GM19372 (cell line): Measurements from ENCODE around the gene SNCB.

Experiments used
- ATAC-seq: cut with Tn5 transposase; IDR thresholded peaks from one replicate; pipeline ENCODE4 v1.9.1; 2021; ENCODE audit warnings: mild to moderate bottlenecking, low read depth, moderate library complexity; ENCODE audit not compliant: unreplicated experiment

SNCB gene

GRCh38 chr5:176646049-176646706, 15.8 kb upstream of the SNCB start:
- ATAC-seq: no peak

GRCh38 chr5:176644878-176645670, 14.7 kb upstream of the SNCB start:
- ATAC-seq: no peak

GRCh38 chr5:176644294-176644693, 14.0 kb upstream of the SNCB start:
- no peak for ATAC-seq

- ATAC-seq: no peak
These were observed 13.3 kb upstream of the SNCB start for GRCh38 chr5:176643491-176644219.

DNA sequence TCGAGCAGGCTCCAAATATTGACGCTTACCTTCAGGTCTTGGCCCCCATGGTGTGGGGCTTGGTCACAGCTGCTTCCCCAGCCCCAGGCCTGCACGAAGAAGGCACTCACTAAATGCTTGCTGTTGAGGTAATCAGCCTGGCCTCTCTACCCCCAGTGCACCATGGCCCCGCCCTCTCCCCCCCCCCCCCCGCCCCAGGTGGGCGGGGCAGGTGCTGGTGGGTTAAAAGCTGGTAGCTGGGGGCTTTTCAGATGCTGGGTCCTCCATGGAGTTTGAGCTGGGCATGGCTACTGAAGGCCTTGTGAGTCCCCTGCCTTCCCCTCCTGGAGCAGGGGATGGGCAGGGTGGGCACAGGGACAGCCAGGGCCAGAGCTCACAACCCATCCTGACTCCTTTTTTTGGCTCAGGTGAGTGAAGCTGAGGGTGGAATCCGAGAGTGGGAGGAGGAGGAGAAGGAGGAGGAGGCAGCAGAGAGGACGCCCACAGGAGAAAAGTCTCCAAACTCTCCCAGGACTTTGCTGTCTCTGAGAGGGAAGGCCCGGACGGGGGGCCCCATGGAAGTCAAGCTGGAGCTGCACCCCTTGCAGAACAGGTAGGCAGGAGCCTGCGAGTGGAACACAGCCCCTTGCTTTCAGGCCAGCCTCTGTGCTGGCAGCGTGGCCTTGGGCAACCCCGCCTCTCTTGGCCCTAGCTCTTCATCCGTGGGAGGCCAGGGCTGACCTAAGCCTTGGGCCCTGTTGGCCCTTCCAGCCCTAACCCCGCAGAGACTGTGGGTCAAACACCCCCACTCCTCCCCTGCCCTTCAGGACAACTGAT, 12.5 kb upstream of the SNCB start:
- ATAC-seq: no peak

DNA sequence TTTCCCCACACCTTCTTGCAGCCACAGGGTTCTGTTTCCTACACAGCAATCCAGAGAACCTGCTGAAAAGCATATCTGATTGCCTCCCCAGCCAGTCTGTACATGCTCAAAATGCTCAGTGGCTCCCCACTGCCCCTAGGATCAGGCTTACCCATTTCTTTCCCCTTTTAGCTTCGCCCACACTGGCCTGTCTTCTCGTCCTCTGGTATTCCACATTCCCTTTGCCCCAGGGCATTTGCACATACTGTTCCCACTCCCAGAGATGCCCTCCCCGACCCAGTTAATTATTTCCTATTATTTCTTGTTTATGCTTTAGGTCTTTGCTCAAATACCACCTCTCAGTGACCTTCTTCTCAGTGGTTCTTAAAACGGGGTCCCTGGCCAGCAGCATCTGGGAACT, 10.3 kb upstream of the SNCB start:
- no peak for ATAC-seq

GRCh38 chr5:176639981-176640380, 9.6 kb upstream of the SNCB start:
- ATAC-seq: no peak

GRCh38 chr5:176639208-176639607, 8.9 kb upstream of the SNCB start:
- no peak for ATAC-seq

DNA sequence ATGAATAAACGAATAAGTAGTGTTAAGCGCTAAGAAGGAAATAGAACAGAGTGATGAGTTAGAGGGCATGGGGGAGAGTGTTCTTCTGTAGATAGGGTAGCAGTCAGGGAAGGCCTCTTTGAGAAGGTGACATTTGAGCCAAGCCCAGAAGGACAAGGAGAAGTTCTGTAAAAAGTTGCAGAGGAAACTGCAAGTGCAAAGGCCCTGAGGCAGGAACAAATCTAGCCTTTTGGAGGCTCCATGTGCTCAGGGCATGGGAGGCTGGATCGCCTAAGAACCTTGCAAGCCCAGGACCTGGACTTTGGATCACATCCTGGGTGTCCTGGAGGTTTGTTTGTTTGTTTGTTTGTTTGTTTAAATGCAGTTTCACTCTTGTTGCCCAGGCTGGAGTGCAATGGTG, 8.1 kb upstream of the SNCB start:
- no peak for ATAC-seq

- no peak for ATAC-seq
These were observed 7.2 kb upstream of the SNCB start for GRCh38 chr5:176637556-176637955.

DNA sequence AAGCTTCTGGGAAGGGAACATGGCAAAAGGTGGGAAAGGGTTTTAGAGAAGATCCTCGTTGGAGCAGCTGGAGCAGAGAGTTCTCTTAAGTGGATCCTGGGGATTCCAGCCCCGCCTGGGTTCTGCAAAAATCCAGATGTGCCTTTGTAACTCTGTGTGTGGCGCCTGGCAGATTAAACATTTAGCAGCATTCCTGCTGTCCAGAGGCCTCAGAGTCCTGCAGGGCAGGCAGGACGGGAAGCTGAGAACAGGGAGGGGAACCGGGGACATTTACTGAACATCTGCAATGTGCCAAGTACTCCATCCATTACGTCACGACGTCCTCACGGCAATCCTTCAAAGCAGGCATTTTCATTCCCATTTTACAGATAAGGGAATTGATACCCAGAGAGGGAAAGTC, 6.1 kb upstream of the SNCB start:
- no peak for ATAC-seq

- ATAC-seq: no peak
These were observed 3.3 kb upstream of the SNCB start for GRCh38 chr5:176633598-176633997.

GRCh38 chr5:176632745-176633144, 2.4 kb upstream of the SNCB start:
- no peak for ATAC-seq

GRCh38 chr5:176631383-176632200, 1.3 kb upstream of the SNCB start:
- ATAC-seq: no peak

DNA sequence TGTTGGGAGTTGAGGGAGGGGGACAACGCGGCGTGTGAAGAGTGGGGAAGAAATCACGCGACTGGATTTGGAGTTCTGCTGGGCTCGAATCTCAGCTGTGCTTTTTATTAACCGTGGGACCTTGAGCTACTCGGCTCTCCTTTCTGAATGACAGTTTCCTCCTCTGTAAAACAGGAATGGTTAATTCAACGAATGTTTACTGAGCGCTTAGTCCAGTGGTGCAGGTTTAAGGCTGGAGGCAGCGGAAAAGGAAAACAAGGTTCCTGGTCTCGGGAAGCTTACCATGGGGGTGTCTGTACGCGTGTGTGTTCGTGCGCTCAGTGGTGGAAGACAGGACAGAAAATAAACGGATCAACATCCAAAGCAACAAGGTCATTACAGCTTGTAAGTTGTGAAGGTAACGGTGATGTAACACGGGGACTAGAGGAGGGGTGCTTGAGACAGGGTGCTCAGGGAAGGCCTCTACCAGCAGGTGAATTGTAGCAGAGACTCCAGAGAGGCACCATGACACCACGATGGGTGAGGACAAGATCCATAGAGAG, 418 bp upstream of the SNCB start:
- peak; percentile 9 for ATAC-seq

GRCh38 chr5:176629317-176629852, 949 bp downstream of the SNCB start:
- no peak for ATAC-seq

DNA sequence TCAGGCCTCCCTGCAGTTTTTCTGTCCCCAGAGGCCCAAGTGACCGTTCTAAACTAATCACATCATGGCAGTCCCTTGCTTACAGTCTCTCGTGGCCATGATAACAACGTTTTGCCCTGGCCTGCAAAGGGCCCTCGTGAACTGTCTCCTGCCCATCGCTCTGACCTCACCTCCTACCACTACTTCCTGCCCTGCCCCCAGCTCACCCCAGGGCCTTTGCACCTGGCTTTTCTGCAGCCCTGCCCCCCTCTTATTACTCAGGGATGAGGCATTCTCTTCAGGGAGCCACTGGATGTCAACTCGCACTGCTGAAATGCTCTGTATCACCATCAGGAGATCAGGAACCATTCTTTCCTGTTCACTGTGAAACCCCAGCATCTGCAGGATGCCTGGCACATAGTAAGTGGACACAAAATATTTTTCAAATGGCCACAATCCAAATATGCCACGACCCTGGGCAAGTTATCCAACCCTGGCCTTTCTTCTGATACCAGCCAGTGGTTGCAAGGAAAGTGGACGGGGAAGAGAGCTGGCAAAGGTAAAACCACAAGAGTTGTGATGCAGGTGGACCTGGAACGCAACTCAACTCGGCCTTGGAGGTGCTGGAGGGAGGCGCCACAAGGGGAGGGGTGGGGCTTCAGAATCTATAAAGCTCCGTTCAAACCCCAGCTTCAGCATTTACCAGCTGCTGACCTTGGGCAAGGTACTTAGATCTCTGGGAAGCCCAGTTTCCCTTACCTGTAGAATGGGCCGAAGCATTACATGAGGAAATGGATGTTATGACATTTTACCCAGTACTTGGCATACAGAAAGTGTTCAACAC, 1.7 kb downstream of the SNCB start:
- ATAC-seq: no peak

DNA sequence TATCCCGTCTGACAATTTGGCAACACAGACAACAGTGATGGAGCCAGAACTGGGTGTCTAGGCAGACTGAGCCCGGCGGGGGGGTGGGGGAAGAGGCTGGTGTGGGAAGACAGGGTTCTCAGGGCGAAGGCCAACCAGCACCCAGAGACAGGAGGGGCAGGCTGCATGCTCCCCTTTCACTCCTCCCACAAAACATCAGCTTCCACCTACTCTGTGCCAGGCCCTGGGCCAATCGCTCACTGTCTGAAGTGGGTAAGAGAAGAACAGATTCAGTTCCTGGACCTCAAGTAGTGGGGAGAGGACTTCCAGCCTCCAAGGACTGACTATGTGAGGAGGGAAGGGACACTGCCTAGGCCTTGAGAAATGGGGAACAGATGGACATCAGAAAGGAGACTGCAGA, 2.8 kb downstream of the SNCB start:
- no peak for ATAC-seq

DNA sequence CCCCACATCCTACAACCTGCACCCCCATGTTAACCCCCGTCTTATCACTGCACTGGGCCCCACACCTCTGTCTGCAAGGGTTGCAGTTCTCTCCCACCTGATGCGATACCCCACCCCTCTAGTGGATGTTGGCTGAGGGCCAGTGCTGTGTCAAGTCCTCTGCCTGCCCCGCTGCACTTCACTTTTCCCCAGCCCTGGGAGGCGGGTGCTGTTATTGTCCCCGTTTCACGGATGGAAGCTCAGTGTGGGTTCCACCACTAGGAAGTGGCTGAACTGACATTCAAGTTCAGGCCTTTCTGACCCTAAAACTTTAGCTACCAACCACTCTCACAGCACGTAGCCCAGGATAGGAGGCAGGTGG, 3.5 kb downstream of the SNCB start:
- ATAC-seq: no peak
